Measurements from ENCODE around the gene KRT33B.
"Not testable (repeated sequence)": the region's sequence is repeated elsewhere in the genome, so short reads cannot be mapped to it uniquely, and the experiment has no call there.

The KRT33B gene

GRCh38 chr17:41369713-41370112 is at the start of gene KRT33B:
KRT33B (minus strand) TSS chr17:41369813; CDS start chr17:41369750, 63 bp downstream.
- no peak for DNase-seq (ENCODE audit: low read depth in 3 of 3)

- no peak for DNase-seq (ENCODE audit: low read depth in 3 of 3)
Observed at GRCh38 chr17:41418116-41418860, 48.7 kb upstream of the KRT33B start.

GRCh38 chr17:41417576-41418015 is 48.0 kb upstream of the KRT33B start:
- no peak for DNase-seq (ENCODE audit: low read depth in 3 of 3)

GRCh38 chr17:41417127-41417526 is 47.5 kb upstream of the KRT33B start:
- no peak for DNase-seq (ENCODE audit: low read depth in 3 of 3)

GRCh38 chr17:41416479-41416878 is 46.9 kb upstream of the KRT33B start:
- no peak for DNase-seq (ENCODE audit: low read depth in 3 of 3)

- no peak for DNase-seq (ENCODE audit: low read depth in 3 of 3)
Observed at GRCh38 chr17:41415833-41416335, 46.3 kb upstream of the KRT33B start.

GRCh38 chr17:41415411-41415810 is 45.8 kb upstream of the KRT33B start:
- DNase-seq (ENCODE audit: low read depth in 3 of 3), result no peak

- DNase-seq (ENCODE audit: low read depth in 3 of 3), result no peak
Observed at GRCh38 chr17:41413982-41414381, 44.4 kb upstream of the KRT33B start.

GRCh38 chr17:41413353-41413957 is 43.8 kb upstream of the KRT33B start:
- DNase-seq (ENCODE audit: low read depth in 3 of 3), result no peak

GRCh38 chr17:41411072-41411840 is 41.6 kb upstream of the KRT33B start:
- DNase-seq (ENCODE audit: low read depth in 3 of 3), result no peak

- no peak for DNase-seq (ENCODE audit: low read depth in 3 of 3)
Observed at GRCh38 chr17:41407226-41407625, 37.6 kb upstream of the KRT33B start.

- DNase-seq (ENCODE audit: low read depth in 3 of 3), result no peak
Observed at GRCh38 chr17:41406205-41406604, 36.6 kb upstream of the KRT33B start.

- peak; percentile 32 to 60 (median 47) for DNase-seq (ENCODE audit: low read depth in 3 of 3)
Observed at GRCh38 chr17:41404024-41404671, 34.5 kb upstream of the KRT33B start.

- peak in 1 of 3 donors; percentile 2 for DNase-seq (ENCODE audit: low read depth in 3 of 3)
Observed at GRCh38 chr17:41403404-41404023, 33.9 kb upstream of the KRT33B start.

- DNase-seq (ENCODE audit: low read depth in 3 of 3), result no peak
Observed at GRCh38 chr17:41402161-41402560, 32.5 kb upstream of the KRT33B start.

GRCh38 chr17:41396996-41397660 is 27.5 kb upstream of the KRT33B start, which contains the start of gene KRT31:
KRT31 (minus strand) TSS chr17:41397608; CDS start chr17:41397539, 69 bp downstream.
- no peak for DNase-seq (ENCODE audit: low read depth in 3 of 3)

GRCh38 chr17:41396340-41396739 is 26.7 kb upstream of the KRT33B start:
- no peak for DNase-seq (ENCODE audit: low read depth in 3 of 3)

- no peak for DNase-seq (ENCODE audit: low read depth in 3 of 3)
Observed at GRCh38 chr17:41395611-41396010, 26.0 kb upstream of the KRT33B start.

GRCh38 chr17:41395044-41395443 is 25.4 kb upstream of the KRT33B start:
- DNase-seq (ENCODE audit: low read depth in 3 of 3), result not testable (repeated sequence)

GRCh38 chr17:41394254-41394996 is 24.8 kb upstream of the KRT33B start:
- DNase-seq (ENCODE audit: low read depth in 3 of 3), result no peak
